Mesendoderm (in vitro differentiated cells): ENCODE results near the gene KDF1.

ENCODE experiments used
- DNase-seq: peaks from one replicate; pipeline ENCODE4 v3.0.0; 2013
- H2AK5ac ChIP-seq: 2 replicates; pipeline ENCODE4 v1.6.1; 2013; ENCODE audit warnings: low read length, inconsistent platforms
- H2BK120ac ChIP-seq: 2 replicates; pipeline ENCODE4 v1.6.1; 2013; ENCODE audit warnings: low read depth, mild to moderate bottlenecking, low read length, moderate library complexity, mixed read lengths
- H2BK15ac ChIP-seq: replicated peaks from 2 replicates; pipeline ENCODE4 v1.6.1; 2013; ENCODE audit warnings: low read depth, mild to moderate bottlenecking, moderate library complexity
- H2BK5ac ChIP-seq: 2 replicates; pipeline ENCODE4 v1.6.1; 2013; ENCODE audit warnings: low read length, inconsistent platforms
- H3K18ac ChIP-seq: 2 replicates; pipeline ENCODE4 v1.6.1; 2013; ENCODE audit warnings: mild to moderate bottlenecking, low read length, mixed read lengths
- H3K23ac ChIP-seq: one replicate; pipeline ENCODE4 v1.6.1; 2013; ENCODE audit warnings: low read length
- H3K27ac ChIP-seq: 2 replicates; pipeline ENCODE4 v1.5.1; 2013; ENCODE audit warnings: low read depth, mild to moderate bottlenecking, inconsistent platforms, low read length, moderate library complexity
- H3K27me3 ChIP-seq: 2 replicates; pipeline ENCODE4 v1.6.1; 2013; ENCODE audit warnings: low read length, control low read depth, mild to moderate bottlenecking, inconsistent platforms; ENCODE audit not compliant: insufficient read depth, poor library complexity
- H3K36me3 ChIP-seq: 2 replicates; pipeline ENCODE4 v1.6.1; 2013; ENCODE audit warnings: low read length, inconsistent platforms; ENCODE audit not compliant: control insufficient read depth, insufficient read depth
- H3K4ac ChIP-seq: one replicate; pipeline ENCODE4 v1.6.1; 2013; ENCODE audit warnings: low read depth, mild to moderate bottlenecking, low read length, moderate library complexity
- H3K4me1 ChIP-seq: 2 replicates; pipeline ENCODE4 v1.6.1; 2013; ENCODE audit warnings: low read depth, low read length, inconsistent platforms; ENCODE audit not compliant: control insufficient read depth
- H3K4me2 ChIP-seq: 2 replicates; pipeline ENCODE4 v1.6.1; 2013; ENCODE audit warnings: low read length
- H3K4me3 ChIP-seq: 2 replicates; pipeline ENCODE4 v1.5.1; 2013; ENCODE audit warnings: mild to moderate bottlenecking, low read length
- H3K56ac ChIP-seq: one replicate; pipeline ENCODE4 v1.6.1; 2013; ENCODE audit warnings: low read length
- H3K79me1 ChIP-seq: 2 replicates; pipeline ENCODE4 v1.6.1; 2013; ENCODE audit warnings: low read length, inconsistent platforms
- H3K79me2 ChIP-seq: 2 replicates; pipeline ENCODE4 v1.6.1; 2013; ENCODE audit warnings: mild to moderate bottlenecking, low read length; ENCODE audit not compliant: control insufficient read depth, insufficient read depth
- H3K9ac ChIP-seq: 2 replicates; pipeline ENCODE4 v1.6.1; 2013; ENCODE audit warnings: low read length, inconsistent platforms
- H4K5ac ChIP-seq: one replicate; pipeline ENCODE4 v1.6.1; 2013; ENCODE audit warnings: low read length
- H4K8ac ChIP-seq: one replicate; pipeline ENCODE4 v1.6.1; 2013; ENCODE audit warnings: low read depth, mild to moderate bottlenecking, control low read depth, low read length, moderate library complexity
- WGBS: extraction: QIAGEN DNeasy Blood & Tissue Kit; methylation state at CpG from one replicate; pipeline ENCODE4 v1.1.7; 2013; ENCODE audit warnings: low lambda C conversion rate, missing lambda C conversion rate; ENCODE audit not compliant: insufficient coverage; ENCODE audit errors: extremely low coverage; 5-methylcytosine and 5-hydroxymethylcytosine counted together

The KDF1 gene

GRCh38 chr1:27005648-27006496, 45.6 kb upstream of the KDF1 start:
- H2BK15ac ChIP-seq, result no peak overlapping the region
- no peak overlapping the region for H2AK5ac ChIP-seq
- no CpG with 5 or more reads among the region's 48 CpGs for WGBS
- no peak overlapping the region for H3K9ac ChIP-seq
- no peak overlapping the region for H2BK120ac ChIP-seq
- H3K27ac ChIP-seq, result no peak overlapping the region
- no peak overlapping the region for H3K4ac ChIP-seq
- no peak overlapping the region for H3K18ac ChIP-seq
- no peak overlapping the region for H3K23ac ChIP-seq
- no peak overlapping the region for H4K8ac ChIP-seq
- peaks cover 17% of the 10 kb centered on the region for H3K79me2 ChIP-seq
- no peak overlapping the region for H3K4me2 ChIP-seq
- no peaks in the 10 kb centered on the region for H3K36me3 ChIP-seq
- no peaks in the 10 kb centered on the region for H3K27me3 ChIP-seq
- peak; percentile 37 for DNase-seq
- no peak overlapping the region for H4K5ac ChIP-seq
- H3K79me1 ChIP-seq, result peaks cover 3% of the 10 kb centered on the region
- H3K4me3 ChIP-seq, result no peak overlapping the region
- H2BK5ac ChIP-seq, result no peak overlapping the region
- peak overlapping the region; percentile 77 for H3K56ac ChIP-seq
- peaks cover 38% of the 10 kb centered on the region for H3K4me1 ChIP-seq

GRCh38 chr1:27005166-27005530, 44.9 kb upstream of the KDF1 start:
- Histone ChIP-seq H3K36me3 (no peaks in the 10 kb centered on the region), H2BK15ac (no peak overlapping the region), H3K4ac (no peak overlapping the region), H3K56ac (no peak overlapping the region), H4K8ac (no peak overlapping the region), H2BK120ac (no peak overlapping the region), H3K27ac (no peak overlapping the region), H3K4me2 (no peak overlapping the region), H3K4me1 (peaks cover 32% of the 10 kb centered on the region), H3K9ac (peak overlapping the region; percentile 10), H3K27me3 (no peaks in the 10 kb centered on the region), H3K79me2 (peaks cover 14% of the 10 kb centered on the region), H2AK5ac (no peak overlapping the region), H3K18ac (no peak overlapping the region), H3K79me1 (peaks cover 3% of the 10 kb centered on the region), H3K23ac (no peak overlapping the region), H4K5ac (no peak overlapping the region), H3K4me3 (no peak overlapping the region), H2BK5ac (no peak overlapping the region)
- no peak for DNase-seq
- WGBS, result no CpG with 5 or more reads among the region's 3 CpGs

DNA sequence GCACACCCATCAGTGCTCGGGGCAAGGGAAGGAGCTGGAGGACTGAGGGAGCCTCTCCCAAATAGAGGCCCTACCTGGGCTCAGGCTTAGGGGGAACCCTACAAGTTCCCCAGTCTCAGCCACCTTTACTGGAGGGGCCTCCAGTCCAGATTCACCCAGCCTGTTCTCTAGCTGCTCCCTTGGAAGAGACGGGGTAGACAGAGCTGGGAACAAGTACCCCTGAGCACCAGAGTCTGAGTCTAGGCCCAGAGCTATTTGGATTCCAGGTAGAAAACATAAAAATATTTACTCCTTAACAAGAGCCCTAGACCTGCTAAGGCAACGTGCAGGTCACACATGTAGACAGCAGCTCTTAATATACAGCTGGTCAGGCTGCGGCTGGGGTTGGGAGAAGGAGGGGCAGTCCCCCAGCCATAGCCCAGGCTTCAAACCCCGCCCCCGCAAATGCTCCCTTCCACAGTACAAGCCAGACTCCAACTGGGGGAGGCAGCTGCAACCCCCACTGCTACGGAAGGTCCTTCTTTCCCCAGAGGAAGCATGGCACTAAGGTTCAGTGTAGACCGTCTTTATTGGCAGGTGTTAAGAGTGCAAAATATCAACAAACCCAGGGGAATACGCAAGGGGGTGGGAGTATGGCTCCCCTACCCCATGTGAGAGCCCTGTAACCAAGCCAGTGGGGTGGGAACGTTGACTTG, 44.4 kb upstream of the KDF1 start:
- Histone ChIP-seq H3K18ac (no peak overlapping the region), H3K4me3 (no peak overlapping the region), H3K56ac (peak overlapping the region; percentile 18), H3K4me2 (no peak overlapping the region), H3K4me1 (peaks cover 29% of the 10 kb centered on the region), H2BK120ac (no peak overlapping the region), H3K79me2 (peaks cover 8% of the 10 kb centered on the region), H3K27ac (no peak overlapping the region), H3K4ac (no peak overlapping the region), H3K9ac (peak overlapping the region; percentile 10), H2BK15ac (no peak overlapping the region), H4K8ac (no peak overlapping the region), H2BK5ac (no peak overlapping the region), H3K23ac (no peak overlapping the region), H3K79me1 (peaks cover 3% of the 10 kb centered on the region), H3K36me3 (no peaks in the 10 kb centered on the region), H2AK5ac (no peak overlapping the region), H3K27me3 (no peaks in the 10 kb centered on the region), H4K5ac (no peak overlapping the region)
- DNase-seq, result peak; percentile 27
- WGBS, result no CpG with 5 or more reads among the region's 10 CpGs

DNA sequence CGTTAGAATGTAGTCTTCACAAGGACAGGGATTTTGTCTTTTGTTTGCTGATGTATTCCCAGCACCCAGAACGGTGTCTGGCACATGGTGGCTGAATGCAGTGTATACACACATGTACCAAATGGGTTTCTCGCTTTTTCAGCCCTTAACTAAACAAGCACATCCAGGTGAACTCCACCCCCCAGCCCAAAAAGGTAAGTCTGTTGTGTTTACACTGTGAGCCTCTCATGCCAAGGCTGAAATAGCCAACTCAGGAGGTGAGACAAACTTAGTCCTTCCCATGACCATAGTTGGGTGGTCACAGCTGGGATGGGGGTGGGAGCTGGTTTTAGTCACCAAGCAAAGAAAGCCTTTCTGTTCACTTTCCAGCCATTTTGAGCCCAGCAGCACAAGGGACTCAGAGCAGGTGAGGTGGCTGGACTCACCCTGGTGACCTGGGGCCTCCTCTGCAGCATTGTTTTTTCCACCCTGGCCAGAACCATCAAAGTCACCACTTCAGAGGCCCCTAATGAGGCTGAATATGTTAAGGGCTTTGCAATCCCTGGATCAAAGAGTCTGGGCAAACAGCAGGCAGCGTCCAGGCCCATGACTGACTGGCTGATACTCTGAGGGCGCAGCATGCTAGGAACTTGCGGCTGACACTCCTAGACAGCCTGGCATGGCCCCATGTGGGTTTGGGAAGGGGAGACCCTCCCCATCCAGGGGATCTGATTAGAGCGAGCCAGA, 43.6 kb upstream of the KDF1 start:
- H3K56ac ChIP-seq, result peak overlapping the region; percentile 18
- H3K23ac ChIP-seq, result no peak overlapping the region
- peaks cover 1% of the 10 kb centered on the region for H3K79me2 ChIP-seq
- no peak overlapping the region for H3K27ac ChIP-seq
- H3K36me3 ChIP-seq, result no peaks in the 10 kb centered on the region
- no peaks in the 10 kb centered on the region for H3K27me3 ChIP-seq
- no peak overlapping the region for H3K4ac ChIP-seq
- H4K5ac ChIP-seq, result no peak overlapping the region
- no peak overlapping the region for H2BK120ac ChIP-seq
- H2AK5ac ChIP-seq, result no peak overlapping the region
- H3K4me2 ChIP-seq, result no peak overlapping the region
- DNase-seq, result peak; percentile 27
- peaks cover 27% of the 10 kb centered on the region for H3K4me1 ChIP-seq
- H4K8ac ChIP-seq, result no peak overlapping the region
- no peak overlapping the region for H2BK15ac ChIP-seq
- peak overlapping the region; percentile 10 for H3K9ac ChIP-seq
- H3K79me1 ChIP-seq, result peaks cover 3% of the 10 kb centered on the region
- WGBS, result no CpG with 5 or more reads among the region's 7 CpGs
- H3K4me3 ChIP-seq, result no peak overlapping the region
- no peak overlapping the region for H2BK5ac ChIP-seq
- no peak overlapping the region for H3K18ac ChIP-seq

DNA sequence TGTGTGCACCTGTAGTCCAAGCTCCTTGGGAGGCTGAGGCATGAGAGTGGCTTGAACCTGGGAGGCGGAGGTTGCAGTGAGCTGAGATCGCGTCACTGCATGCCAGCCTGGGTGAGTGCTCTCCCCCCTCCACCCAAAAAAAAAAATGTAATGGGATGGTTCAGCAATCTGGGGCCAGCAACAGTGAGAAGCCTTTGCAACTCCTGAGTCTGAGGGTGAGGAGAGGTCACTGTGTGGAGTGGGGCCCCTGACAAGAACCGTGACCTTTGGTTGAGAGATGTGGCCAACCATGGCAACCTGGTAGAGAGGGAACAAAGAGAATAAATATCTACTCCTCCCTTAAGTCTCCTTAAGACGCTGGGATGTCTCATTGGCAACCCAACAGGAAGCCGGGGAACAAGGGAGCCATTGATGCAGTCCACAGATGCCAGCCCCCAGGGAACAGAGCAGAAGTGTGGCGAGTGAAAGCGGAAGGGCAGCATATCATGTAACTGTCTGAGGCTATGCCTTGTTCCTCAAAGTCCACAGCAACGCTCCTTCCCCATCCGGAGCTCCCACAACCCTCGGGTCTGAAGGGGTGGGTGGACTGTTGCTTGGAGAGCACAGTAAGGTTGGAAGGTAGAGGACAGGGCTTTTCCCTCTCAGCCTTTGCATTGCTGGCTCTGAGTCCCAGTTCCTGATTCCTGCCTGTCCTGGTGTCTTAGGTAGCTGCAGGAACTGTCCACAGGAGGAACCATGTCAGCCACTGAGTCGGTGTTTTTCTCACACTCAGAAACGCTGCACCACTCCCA, 41.5 kb upstream of the KDF1 start:
- Histone ChIP-seq H3K23ac (no peak overlapping the region), H2BK5ac (no peak overlapping the region), H3K4me3 (no peak overlapping the region), H3K36me3 (no peaks in the 10 kb centered on the region), H4K8ac (no peak overlapping the region), H2AK5ac (no peak overlapping the region), H3K4me2 (no peak overlapping the region), H3K4me1 (peaks cover 26% of the 10 kb centered on the region), H3K18ac (no peak overlapping the region), H2BK15ac (no peak overlapping the region), H3K56ac (no peak overlapping the region), H3K4ac (no peak overlapping the region), H3K27ac (no peak overlapping the region), H3K27me3 (no peaks in the 10 kb centered on the region), H3K79me2 (peaks cover 1% of the 10 kb centered on the region), H3K9ac (no peak overlapping the region), H4K5ac (no peak overlapping the region), H2BK120ac (no peak overlapping the region), H3K79me1 (peaks cover 6% of the 10 kb centered on the region)
- WGBS, result no CpG with 5 or more reads among the region's 13 CpGs
- DNase-seq, result peak; percentile 37
